Tibial nerve (tissue), 4 donors: ENCODE measurements around the gene EAF2. TPM values are rescaled to one million over a fixed set of nuclear protein-coding genes. Genes with fewer than 3 reads are reported as not detected.
A peak's percentile ranks its signal among the peaks of the same experiment; 100 is the strongest.

Experiments used
- DNase-seq, 2 donors: peaks; one replicate each; pipeline ENCODE4 v3.0.0-alpha.2; 2019; ENCODE audit warnings: low spot score in 2 of 2
- H3K27ac ChIP-seq, 4 donors: fragments of 200-600 bp; sonication (generic) in 3 of 4; one replicate each; pipeline ENCODE4 v1.5.1; 2017 to 2019; ENCODE audit warnings: mild to moderate bottlenecking in 1 of 4
- H3K27me3 ChIP-seq, 2 donors: fragments of 200-600 bp; sonication (generic) in 1 of 2; one replicate each; pipeline versions ENCODE4 v1.5.1 to v1.6.0; 2017 to 2019
- H3K36me3 ChIP-seq, 3 donors: fragments of 200-600 bp; sonication (generic); one replicate each; pipeline ENCODE4 v1.5.1; 2018 to 2019
- H3K4me1 ChIP-seq, 4 donors: fragments of 200-600 bp; sonication (generic) in 3 of 4; one replicate each; pipeline ENCODE4 v1.5.1; 2017 to 2019
- H3K4me3 ChIP-seq, 4 donors: fragments of 200-600 bp; sonication (generic) in 3 of 4; one replicate each; pipeline ENCODE4 v1.5.1; 2017 to 2019; ENCODE audit warnings: mild to moderate bottlenecking in 1 of 4, moderate library complexity in 1 of 4
- H3K9me3 ChIP-seq, 4 donors: fragments of 200-600 bp; sonication (generic) in 3 of 4; one replicate each; pipeline ENCODE4 v1.5.1; 2017 to 2019
- CTCF ChIP-seq, 5 experiments: fragments of 200-600 bp in 3 of 5; fragments of 450-650 bp in 2 of 5; sonication (generic) in 3 of 5; IDR thresholded peaks; one replicate each; pipeline ENCODE4 v1.5.1; 2016 to 2019; ENCODE audit warnings: antibody characterized with exemption in 5 of 5, mild to moderate bottlenecking in 3 of 5, moderate library complexity in 2 of 5
- EP300 ChIP-seq, 2 donors: sonication (generic); formaldehyde crosslinking; IDR thresholded peaks; one replicate each; pipeline ENCODE4 v1.6.1; 2017; ENCODE audit warnings: antibody characterized with exemption in 2 of 2, mild to moderate bottlenecking in 1 of 2
- POLR2A ChIP-seq, 2 donors: fragments of 450-650 bp; IDR thresholded peaks; one replicate each; pipeline ENCODE4 v1.6.1; 2017; ENCODE audit warnings: antibody characterized with exemption in 2 of 2, mild to moderate bottlenecking in 2 of 2, moderate library complexity in 2 of 2
- WGBS, 2 donors: methylation state at CpG; one replicate each; pipeline ENCODE4 v1.1.5; 2018; 5-methylcytosine and 5-hydroxymethylcytosine counted together
- total RNA-seq, 4 donors: library from RNA; depleted of rRNA; stranded (reverse); fragments of >200 nt; gene quantifications; one replicate each; pipeline ENCODE4 v1.1.0, GENCODE V29; 2016

EAF2 gene
- total RNA-seq, 4 donors from 2014 or later = 0.98 to 9.4 (median 7.1) TPM

GRCh38 chr3:121836064-121836463 lies 1.1 kb downstream of the EAF2 start:
- Histone ChIP-seq H3K27me3 (no peaks in the 10 kb centered on the region), H3K27ac (no peak overlapping the region), H3K36me3 (peaks cover 0 to 17% (median 0%) of the 10 kb centered on the region in 3 donors), H3K4me1 (peaks cover 0 to 24% (median 14%) of the 10 kb centered on the region in 4 donors), H3K4me3 (peak overlapping the region; percentile 54 to 77 (median 66)), H3K9me3 (no peaks in the 10 kb centered on the region)
- no peak for DNase-seq
- 72 to 79% methylated on average over 4 of the region's 4 CpGs for WGBS, 2 donors
- no peak for TF ChIP-seq POLR2A (IDR thresholded peaks at IDR 0.05)
- TF ChIP-seq CTCF (IDR thresholded peaks at IDR 0.05) = no peak
- no peak for TF ChIP-seq EP300 (IDR thresholded peaks at IDR 0.05)

- peak overlapping the region in 1 of 4 donors; percentile 77 for H3K4me3 ChIP-seq
- peaks cover 0 to 14% (median 0%) of the 10 kb centered on the region in 3 donors for H3K36me3 ChIP-seq
- DNase-seq = no peak
- H3K9me3 ChIP-seq = no peaks in the 10 kb centered on the region
- TF ChIP-seq EP300 (IDR thresholded peaks at IDR 0.05) = no peak
- TF ChIP-seq POLR2A (IDR thresholded peaks at IDR 0.05) = no peak
- no peak for TF ChIP-seq CTCF (IDR thresholded peaks at IDR 0.05)
- H3K27ac ChIP-seq = no peak overlapping the region
- 76 to 77% methylated on average over 3 of the region's 3 CpGs for WGBS, 2 donors
- H3K27me3 ChIP-seq = no peaks in the 10 kb centered on the region
- peaks cover 0 to 22% (median 14%) of the 10 kb centered on the region in 4 donors for H3K4me1 ChIP-seq
Observed at GRCh38 chr3:121836481-121836880, 1.5 kb downstream of the EAF2 start.

- Histone ChIP-seq H3K4me1 (peaks cover 0 to 7% (median 1%) of the 10 kb centered on the region in 4 donors), H3K27me3 (no peaks in the 10 kb centered on the region), H3K27ac (no peak overlapping the region), H3K9me3 (no peaks in the 10 kb centered on the region), H3K36me3 (no peaks in the 10 kb centered on the region), H3K4me3 (no peak overlapping the region)
- DNase-seq = no peak
- no peak for TF ChIP-seq POLR2A (IDR thresholded peaks at IDR 0.05)
- TF ChIP-seq EP300 (IDR thresholded peaks at IDR 0.05) = no peak
- TF ChIP-seq CTCF (IDR thresholded peaks at IDR 0.05) = no peak
- 96 to 98% methylated on average over 23 of the region's 23 CpGs for WGBS, 2 donors
Observed at GRCh38 chr3:121839962-121840361, 5.0 kb downstream of the EAF2 start.

GRCh38 chr3:121844892-121845291 lies 9.9 kb downstream of the EAF2 start:
- Histone ChIP-seq H3K36me3 (no peaks in the 10 kb centered on the region), H3K4me1 (no peaks in the 10 kb centered on the region), H3K4me3 (no peak overlapping the region), H3K9me3 (no peaks in the 10 kb centered on the region), H3K27ac (no peak overlapping the region), H3K27me3 (no peaks in the 10 kb centered on the region)
- 89 to 93% methylated on average over 7 of the region's 7 CpGs for WGBS, 2 donors
- TF ChIP-seq POLR2A (IDR thresholded peaks at IDR 0.05) (no peak), CTCF (IDR thresholded peaks at IDR 0.05) (no peak), EP300 (IDR thresholded peaks at IDR 0.05) (no peak)
- DNase-seq = no peak

GRCh38 chr3:121852256-121852655 lies 17.2 kb downstream of the EAF2 start:
- H3K4me1 ChIP-seq = no peaks in the 10 kb centered on the region
- no peak for DNase-seq
- no peak overlapping the region for H3K27ac ChIP-seq
- H3K4me3 ChIP-seq = no peak overlapping the region
- peaks cover 0 to 5% (median 0%) of the 10 kb centered on the region in 3 donors for H3K36me3 ChIP-seq
- H3K27me3 ChIP-seq = no peaks in the 10 kb centered on the region
- 83 to 92% methylated on average over 2 of the region's 2 CpGs for WGBS, 2 donors
- TF ChIP-seq EP300 (IDR thresholded peaks at IDR 0.05) = no peak
- no peak for TF ChIP-seq POLR2A (IDR thresholded peaks at IDR 0.05)
- no peak for TF ChIP-seq CTCF (IDR thresholded peaks at IDR 0.05)
- H3K9me3 ChIP-seq = no peaks in the 10 kb centered on the region
